B cell (primary cell): ENCODE results near the gene RPL10. TPM values are rescaled to one million over a fixed set of nuclear protein-coding genes. Genes with fewer than 3 reads are reported as not detected.

Source experiments
- ATAC-seq: fragments of 200-7000 bp; cut with Tn5 transposase; one replicate; pipeline ENCODE4 v1.10.0; 2021; ENCODE audit warnings: low read depth, mild to moderate bottlenecking, moderate number of reproducible peaks, moderate library complexity
- CTCF ChIA-PET: fragments of 350-600 bp; sonication (Branson Sonifier 250); formaldehyde crosslinking; loops from one replicate; lab custom pipeline; 2021; ENCODE audit warnings: antibody characterized with exemption, inconsistent platforms; lab: Charles Lee
- POLR2A ChIA-PET: fragments of 350-600 bp; sonication (Branson Sonifier 250); formaldehyde crosslinking; loops from one replicate; lab custom pipeline; 2021; ENCODE audit warnings: antibody characterized with exemption; lab: Charles Lee
- DNase-seq: peaks from one replicate; pipeline ENCODE4 v3.0.0; 2013
- H2AFZ ChIP-seq: 2 replicates; pipeline ENCODE4 v1.6.1; 2012; ENCODE audit warnings: mild to moderate bottlenecking, low read depth, low read length; ENCODE audit not compliant: insufficient read depth, poor library complexity, severe bottlenecking
- H3K27ac ChIP-seq, 2 donors: 1 replicate in 1 of 2; 2 replicates in 1 of 2; pipeline ENCODE4 v1.5.1; 2012 to 2013; ENCODE audit warnings: low read length in 2 of 2, mild to moderate bottlenecking in 2 of 2, moderate library complexity in 1 of 2
- H3K27me3 ChIP-seq, 4 experiments: fragments of 200-600 bp in 1 of 4; sonication (generic) in 1 of 4; replicated peaks in 1 of 4; 1 replicate in 2 of 4; 2 replicates in 2 of 4; pipeline versions ENCODE4 v1.6.1 to v1.7.0; 2013 to 2016; ENCODE audit warnings: low read length in 3 of 4, mild to moderate bottlenecking in 2 of 4, mixed read lengths in 1 of 4, moderate library complexity in 1 of 4; ENCODE audit not compliant: insufficient read depth in 4 of 4, control insufficient read depth in 3 of 4; ENCODE audit errors: control extremely low read depth in 1 of 4
- H3K36me3 ChIP-seq, 2 experiments: replicated peaks in 1 of 2; 1 replicate in 1 of 2; 2 replicates in 1 of 2; pipeline versions ENCODE4 v1.6.1 to v1.7.1; 2013; ENCODE audit warnings: low read length in 1 of 2; ENCODE audit not compliant: insufficient read depth in 2 of 2, control insufficient read depth in 1 of 2; ENCODE audit errors: control extremely low read depth in 1 of 2, extremely low read depth in 1 of 2
- H3K4me1 ChIP-seq, 2 donors: fragments of 200-600 bp in 1 of 2; sonication (generic) in 1 of 2; 1 replicate in 1 of 2; 2 replicates in 1 of 2; pipeline versions ENCODE4 v1.5.1 to v1.6.1; 2013 to 2017; ENCODE audit warnings: low read length in 2 of 2; ENCODE audit not compliant: control insufficient read depth in 2 of 2, insufficient read depth in 2 of 2
- H3K4me2 ChIP-seq: replicated peaks from 2 replicates; pipeline ENCODE3; 2012; ENCODE audit warnings: mild to moderate bottlenecking, low read depth, low read length; ENCODE audit not compliant: poor library complexity, severe bottlenecking
- H3K4me3 ChIP-seq, 5 experiments: fragments of 200-600 bp in 1 of 5; sonication (generic) in 1 of 5; 1 replicate in 3 of 5; 2 replicates in 2 of 5; pipeline versions ENCODE4 v1.5.1 to v1.7.0; 2011 to 2016; ENCODE audit warnings: low read length in 4 of 5, mild to moderate bottlenecking in 4 of 5, low read depth in 2 of 5, control low read depth in 1 of 5, moderate library complexity in 1 of 5; ENCODE audit not compliant: insufficient read depth in 1 of 5; ENCODE audit errors: control extremely low read depth in 1 of 5, extremely low read depth in 1 of 5
- H3K79me2 ChIP-seq: fragments of 200-600 bp; sonication (generic); one replicate; pipeline ENCODE4 v1.6.0; 2016; ENCODE audit warnings: low read length; ENCODE audit not compliant: control insufficient read depth, insufficient read depth
- H3K9ac ChIP-seq: fragments of 200-600 bp; sonication (generic); 2 replicates; pipeline ENCODE4 v1.6.1; 2017; ENCODE audit warnings: mild to moderate bottlenecking, low read length, moderate library complexity
- H3K9me3 ChIP-seq, 3 donors: one replicate each; pipeline versions ENCODE4 v1.6.1 to v1.7.1; 2013; ENCODE audit warnings: low read length in 2 of 3; ENCODE audit not compliant: control insufficient read depth in 2 of 3, insufficient read depth in 1 of 3; ENCODE audit errors: control extremely low read depth in 1 of 3
- H4K20me1 ChIP-seq: 2 replicates; pipeline ENCODE4 v1.6.0; 2012; ENCODE audit warnings: mild to moderate bottlenecking, low read length; ENCODE audit not compliant: insufficient read depth, control insufficient read depth, poor library complexity, severe bottlenecking
- H3K27ac Mint-ChIP-seq: one replicate; pipeline ENCODE4 v1.8.0; 2021; ENCODE audit warnings: mixed read lengths
- H3K27me3 Mint-ChIP-seq: one replicate; pipeline ENCODE4 v1.8.0; 2021; ENCODE audit warnings: mixed read lengths
- H3K4me1 Mint-ChIP-seq: one replicate; pipeline ENCODE4 v1.8.0; 2021; ENCODE audit warnings: mixed read lengths
- H3K4me3 Mint-ChIP-seq: one replicate; pipeline ENCODE4 v1.8.0; 2021; ENCODE audit warnings: mixed read lengths
- H3K9me3 Mint-ChIP-seq: one replicate; pipeline ENCODE4 v1.8.0; 2022; ENCODE audit warnings: mixed read lengths; ENCODE audit not compliant: insufficient read depth
- EZH2 ChIP-seq: IDR thresholded peaks from 2 replicates; pipeline ENCODE4 v1.6.1; 2012; ENCODE audit warnings: borderline replicate concordance, low read depth, mild to moderate bottlenecking, moderate library complexity, low read length; ENCODE audit not compliant: insufficient read depth, poor library complexity, severe bottlenecking
- WGBS: methylation state at CpG from one replicate; pipeline ENCODE4 v1.1.5; 2013; ENCODE audit warnings: missing lambda C conversion rate; ENCODE audit not compliant: insufficient coverage; 5-methylcytosine and 5-hydroxymethylcytosine counted together
- intact Hi-C: fragments of 100-400 bp; cut with micrococcal nuclease; formaldehyde crosslinking; loops from one replicate; pipeline ENCODE4 v1.10.0; 2022
- polyA plus RNA-seq: library from polyadenylated mRNA; depleted of rRNA; stranded (reverse); fragments of >200 nt; gene quantifications from 2 replicates; pipeline ENCODE4 v1.2.3, GENCODE V29; 2012
- total RNA-seq, 2 donors: library from RNA; stranded (reverse); fragments of 120-200 nt in 1 of 2; gene quantifications; 1 replicate in 1 of 2; 2 replicates in 1 of 2; pipeline versions ENCODE4 v1.2.3 to v1.2.4, GENCODE V29; 2013 to 2022
- TF ChIP-seq, protein P1 (sequence below): fragments of 200-600 bp; IDR thresholded peaks from one replicate; pipeline ENCODE4 v1.8.0; 2022; ENCODE audit warnings: antibody characterized with exemption, mild to moderate bottlenecking

The RPL10 gene
- total and polyA plus RNA-seq, 2 donors (not counting 1 experiment from before 2014, with no cell fraction given): 4,073 to 16,482 TPM

DNA sequence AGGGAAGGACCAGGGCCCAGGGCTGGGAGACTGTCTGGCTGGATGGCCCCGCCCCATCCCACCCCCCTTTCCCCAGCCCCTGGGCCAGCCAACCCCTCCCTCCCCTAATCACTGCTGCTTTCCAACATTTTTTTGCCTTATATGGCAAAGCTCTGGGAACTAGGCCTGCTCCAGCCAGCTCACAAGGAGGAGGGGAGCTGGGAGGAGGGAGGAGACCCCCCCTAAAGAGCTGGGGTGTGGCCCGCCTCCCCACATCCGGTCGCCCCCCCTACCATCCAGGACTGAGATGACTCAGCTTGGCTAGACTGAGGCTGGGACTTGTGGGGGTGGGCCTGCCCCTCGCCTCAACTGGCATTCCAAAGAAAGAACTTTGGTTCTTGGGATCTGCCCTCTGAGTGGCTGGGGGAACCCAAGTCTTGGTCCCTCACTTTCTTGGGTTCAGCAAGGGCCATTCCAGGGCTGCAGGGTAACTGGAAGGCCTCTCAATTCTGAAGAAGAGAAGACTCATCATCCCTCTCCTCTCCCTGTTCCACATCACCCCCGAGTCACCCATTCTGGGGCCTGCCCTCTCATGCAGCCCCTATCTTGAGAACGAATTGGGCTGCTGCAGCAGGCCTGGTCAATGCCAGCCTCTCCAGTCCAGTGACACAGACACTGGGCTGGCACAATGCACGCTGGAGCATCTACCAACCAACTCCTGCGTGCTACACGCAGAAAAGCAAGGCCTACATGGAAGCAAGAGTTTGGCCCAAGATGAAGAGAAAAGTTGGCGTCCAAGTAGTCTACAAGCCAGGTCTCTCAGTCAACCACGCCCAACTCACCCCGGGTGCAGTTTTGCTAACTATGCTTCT, 28.5 kb upstream of the RPL10 start:
- Histone ChIP-seq H3K27ac (peak overlapping the region; percentile 86 to 90), H2AFZ (no peak overlapping the region), H3K4me2 (peak overlapping the region; percentile 80), H3K27me3 (no peaks in the 10 kb centered on the region), H4K20me1 (peaks cover 19% of the 10 kb centered on the region), H3K4me3 (peak overlapping the region; percentile 45 to 81 (median 75)), H3K9me3 (no peaks in the 10 kb centered on the region), H3K9ac (peak overlapping the region; percentile 73), H3K36me3 (peaks cover 0 to 34% of the 10 kb centered on the region in 2 experiments), H3K79me2 (peaks cover 54% of the 10 kb centered on the region), H3K4me1 (peaks cover 26 to 49% of the 10 kb centered on the region in 2 donors)
- Mint-ChIP-seq H3K4me3 (peak overlapping the region; percentile 93), H3K27ac (peak overlapping the region; percentile 88), H3K27me3 (no peaks in the 10 kb centered on the region), H3K9me3 (no peaks in the 10 kb centered on the region), H3K4me1 (peaks cover 22% of the 10 kb centered on the region)
- no peak for ATAC-seq
- POLR2A ChIA-PET: interaction anchor here (0.6 to 2.5 kb wide), 6 partner anchors 9 to 426 kb away, joined by 3 to 14 read pairs (median 5); partner anchors contain the start of genes EMD and RPL10
- CTCF ChIA-PET: no interaction called here
- TF ChIP-seq, protein P1, sequence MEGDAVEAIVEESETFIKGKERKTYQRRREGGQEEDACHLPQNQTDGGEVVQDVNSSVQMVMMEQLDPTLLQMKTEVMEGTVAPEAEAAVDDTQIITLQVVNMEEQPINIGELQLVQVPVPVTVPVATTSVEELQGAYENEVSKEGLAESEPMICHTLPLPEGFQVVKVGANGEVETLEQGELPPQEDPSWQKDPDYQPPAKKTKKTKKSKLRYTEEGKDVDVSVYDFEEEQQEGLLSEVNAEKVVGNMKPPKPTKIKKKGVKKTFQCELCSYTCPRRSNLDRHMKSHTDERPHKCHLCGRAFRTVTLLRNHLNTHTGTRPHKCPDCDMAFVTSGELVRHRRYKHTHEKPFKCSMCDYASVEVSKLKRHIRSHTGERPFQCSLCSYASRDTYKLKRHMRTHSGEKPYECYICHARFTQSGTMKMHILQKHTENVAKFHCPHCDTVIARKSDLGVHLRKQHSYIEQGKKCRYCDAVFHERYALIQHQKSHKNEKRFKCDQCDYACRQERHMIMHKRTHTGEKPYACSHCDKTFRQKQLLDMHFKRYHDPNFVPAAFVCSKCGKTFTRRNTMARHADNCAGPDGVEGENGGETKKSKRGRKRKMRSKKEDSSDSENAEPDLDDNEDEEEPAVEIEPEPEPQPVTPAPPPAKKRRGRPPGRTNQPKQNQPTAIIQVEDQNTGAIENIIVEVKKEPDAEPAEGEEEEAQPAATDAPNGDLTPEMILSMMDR: no peak
- TF ChIP-seq EZH2: no peak
- peak; percentile 61 for DNase-seq
- intact Hi-C loops: loop anchor here (2.0 to 10.0 kb wide), 3 partner anchors 148 to 443 kb away; partner anchors contain the start of genes ARHGAP4, FAM3A and MECP2
- WGBS: no CpG with 5 or more reads among the region's 13 CpGs
